Posterior cingulate gyrus (tissue), 11 donors: ENCODE data around the gene CFAP54.

Experiments
- DNase-seq, 10 donors: peaks; one replicate each; pipeline versions ENCODE4 v3.0.0 to v3.0.0-alpha.2; 2020 to 2021; ENCODE audit warnings: mixed read lengths in 3 of 10
- intact Hi-C: fragments of 100-400 bp; cut with DNase I; formaldehyde crosslinking; loops from one replicate; pipeline ENCODE4 v1.15.1; 2023

CFAP54 gene

DNA sequence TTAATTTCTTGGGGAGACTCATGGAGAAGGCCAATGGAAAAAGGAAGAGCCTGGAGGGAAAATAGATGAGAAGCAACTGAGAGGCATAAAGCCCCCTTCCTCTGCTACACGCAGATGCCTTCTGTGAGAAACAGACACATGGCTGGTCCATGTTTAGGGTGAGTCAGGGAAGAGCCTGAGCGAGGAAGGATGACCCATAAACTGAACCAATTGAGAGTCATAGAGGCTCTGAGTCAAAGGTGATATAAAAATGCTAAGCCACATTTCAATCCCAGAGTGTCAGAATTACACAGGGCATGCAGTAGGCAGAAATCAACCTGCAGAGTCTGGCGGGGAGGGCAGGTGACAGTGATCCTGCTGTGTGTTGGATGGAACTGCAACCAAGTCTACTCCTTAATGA is 387.6 kb downstream of the CFAP54 start:
- intact Hi-C loops: no loop called here
- DNase-seq: no peak

- DNase-seq: no peak
- intact Hi-C loops: no loop called here
Measured at GRCh38 chr12:96878704-96879103, 389.3 kb downstream of the CFAP54 start.

DNA sequence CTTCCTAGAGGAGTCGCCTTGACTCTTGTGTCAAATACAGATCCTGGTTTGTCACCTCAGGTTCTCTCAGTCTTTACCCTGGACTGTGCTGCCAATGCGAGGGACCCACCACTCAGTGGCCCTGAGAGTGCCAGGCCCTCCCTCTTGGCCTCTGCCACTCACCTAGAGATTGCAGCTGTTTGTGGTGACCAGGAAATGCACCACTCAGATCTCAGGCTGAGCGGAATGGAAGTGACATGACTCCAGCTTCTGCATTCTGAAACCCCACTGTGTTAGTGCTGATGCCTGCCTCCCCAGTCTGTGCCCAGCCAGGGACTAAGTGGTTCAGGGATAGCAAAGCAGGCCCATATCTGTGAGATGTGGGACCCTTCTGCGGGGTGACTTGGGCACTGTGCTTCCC is 389.9 kb downstream of the CFAP54 start:
- intact Hi-C loops: no loop called here
- DNase-seq: peak in 1 of 10 donors; percentile 32

GRCh38 chr12:96880220-96880619 is 390.8 kb downstream of the CFAP54 start:
- DNase-seq: no peak

DNA sequence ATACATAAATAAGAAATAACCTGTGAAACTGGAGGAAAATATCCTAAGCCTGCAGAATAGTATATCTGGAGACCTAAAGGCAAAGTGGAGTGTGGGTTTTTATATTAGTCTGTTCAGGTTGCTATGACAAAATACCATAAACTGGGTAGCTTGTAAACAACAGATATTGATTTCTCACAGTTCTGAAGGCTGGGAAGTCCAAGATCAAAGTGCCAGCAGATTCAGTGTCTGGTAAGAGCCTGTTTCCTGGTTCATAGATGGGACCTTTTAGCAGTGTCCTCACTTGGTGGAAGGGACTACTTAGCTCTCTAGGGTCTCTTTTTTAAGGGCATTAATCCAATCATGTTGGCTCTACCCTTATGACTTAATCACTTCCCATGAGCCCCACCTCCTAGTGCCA is 392.2 kb downstream of the CFAP54 start:
- no peak for DNase-seq
- intact Hi-C loops: no loop called here

More at GRCh38 chr12:96880220-96880619, 390.8 kb downstream of the CFAP54 start:
- intact Hi-C loops: no loop called here

DNA sequence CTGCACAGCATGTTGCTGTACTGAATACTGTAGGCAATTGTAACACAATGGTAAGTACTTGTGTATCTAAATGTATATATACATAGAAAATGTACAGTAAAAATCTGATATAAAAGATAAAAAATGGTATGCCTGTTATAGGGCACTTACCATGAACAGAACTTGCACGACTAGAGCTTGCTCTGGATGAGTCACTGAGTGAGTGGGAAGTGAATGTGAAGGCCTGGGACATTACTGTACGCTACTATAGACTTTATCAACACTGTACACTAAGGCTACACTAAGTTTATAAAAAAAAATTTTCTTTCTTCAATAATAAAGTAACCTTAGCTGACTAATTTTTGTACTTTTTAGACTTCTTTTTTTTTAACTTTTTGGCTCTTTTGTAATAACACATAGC is 393.5 kb downstream of the CFAP54 start:
- intact Hi-C loops: no loop called here
- no peak for DNase-seq

- no peak for DNase-seq
- intact Hi-C loops: no loop called here
Measured at GRCh38 chr12:96883571-96883970, 394.2 kb downstream of the CFAP54 start.

DNA sequence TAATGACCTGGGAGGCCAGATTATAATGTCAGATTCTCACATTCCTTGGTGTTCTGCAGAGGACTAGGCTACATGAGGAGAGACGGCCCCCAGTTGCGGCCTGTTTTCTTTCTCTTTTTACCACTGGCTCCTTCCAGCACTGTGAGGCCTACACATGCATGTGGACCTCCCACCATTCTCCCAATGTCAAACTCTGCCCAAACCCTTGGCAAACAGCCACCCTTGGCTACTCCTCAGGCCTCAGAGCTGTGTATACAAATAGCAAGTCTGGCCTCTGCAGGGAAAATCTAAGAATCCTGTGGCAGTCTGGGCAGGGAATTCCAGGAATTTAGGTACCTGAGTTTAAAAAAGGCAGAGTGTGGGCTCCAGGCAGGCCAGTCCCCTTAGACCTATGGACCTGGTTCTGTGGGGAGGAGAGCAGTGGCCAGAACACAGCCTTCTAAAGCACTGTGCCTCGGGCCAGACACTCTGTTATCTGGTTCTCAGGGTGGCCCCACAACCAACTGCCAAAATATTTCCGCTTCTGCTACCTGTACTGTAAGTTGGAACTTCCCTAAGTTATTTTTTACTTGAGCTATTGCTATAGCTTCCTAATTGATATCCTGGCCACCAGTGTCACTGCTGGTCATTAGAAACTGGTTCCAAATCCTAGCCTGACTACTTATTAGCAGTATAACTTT is 397.8 kb downstream of the CFAP54 start:
- intact Hi-C loops: no loop called here
- DNase-seq: peak in 7 of 10 donors; percentile 7 to 72 (median 38)

GRCh38 chr12:96889273-96889933 is 400.0 kb downstream of the CFAP54 start:
- DNase-seq: no peak
- intact Hi-C loops: no loop called here

GRCh38 chr12:96890331-96890730 is 401.0 kb downstream of the CFAP54 start:
- DNase-seq: no peak
- intact Hi-C loops: no loop called here

- DNase-seq: no peak
- intact Hi-C loops: no loop called here
Measured at GRCh38 chr12:96892104-96892503, 402.7 kb downstream of the CFAP54 start.

DNA sequence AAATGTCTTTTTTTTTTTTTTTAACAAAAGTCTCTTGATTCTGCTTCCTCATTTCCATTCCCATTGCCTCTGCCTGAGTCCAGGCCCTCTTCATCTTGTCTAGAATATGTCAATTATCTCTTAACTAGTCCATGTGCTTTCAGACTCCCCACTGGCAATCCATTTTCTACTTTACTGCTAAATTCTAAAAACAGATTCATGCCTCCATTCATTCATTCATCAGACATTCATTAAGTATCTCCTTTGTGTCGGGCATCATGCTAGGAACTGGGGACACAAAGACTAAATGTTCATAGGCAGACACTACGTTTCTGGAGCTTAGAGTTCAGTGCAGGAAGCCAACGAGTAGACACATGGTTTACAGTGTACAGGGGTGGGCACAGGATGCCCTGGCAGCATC is 408.0 kb downstream of the CFAP54 start:
- DNase-seq: no peak
- intact Hi-C loops: no loop called here

- no peak for DNase-seq
- intact Hi-C loops: no loop called here
Measured at GRCh38 chr12:96901175-96901574, 411.8 kb downstream of the CFAP54 start.

DNA sequence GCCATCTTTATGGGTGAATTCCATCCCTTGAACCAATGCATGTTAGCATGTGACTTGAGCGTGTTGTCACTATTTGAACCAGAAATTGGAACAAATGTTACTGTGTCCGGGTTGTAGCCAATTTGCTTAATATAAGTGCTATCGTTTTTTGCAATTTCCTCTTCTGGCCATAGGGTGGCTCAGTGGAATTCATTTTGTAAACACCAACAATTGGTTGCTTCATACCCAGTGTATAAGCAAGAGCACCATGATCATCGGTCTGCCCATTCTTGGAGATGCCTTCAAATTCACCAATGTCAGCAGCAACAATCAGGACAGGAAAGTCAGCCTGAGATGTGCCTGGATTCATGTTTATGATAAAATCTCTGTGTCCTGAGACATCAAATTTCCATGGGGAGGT is 412.7 kb downstream of the CFAP54 start:
- intact Hi-C loops: no loop called here
- no peak for DNase-seq

DNA sequence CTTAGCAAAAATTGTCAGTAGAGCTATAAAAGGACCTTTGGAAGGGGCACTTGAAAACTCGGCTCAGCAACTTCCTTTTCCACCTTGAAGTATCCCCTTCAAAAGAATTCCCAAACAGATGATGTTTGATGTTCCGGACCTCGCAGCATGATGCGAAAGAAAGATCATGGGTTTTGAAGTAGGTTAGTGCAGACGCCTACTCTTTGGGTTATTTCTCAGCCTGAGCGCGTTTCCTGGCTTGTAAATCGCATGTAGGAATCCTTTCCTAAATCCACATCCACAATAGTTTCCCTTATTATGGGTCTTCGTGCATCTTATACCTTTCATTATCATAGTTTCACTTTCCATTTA is 417.1 kb downstream of the CFAP54 start:
- intact Hi-C loops: no loop called here
- no peak for DNase-seq

- intact Hi-C loops: no loop called here
- DNase-seq: peak; percentile 64 to 97 (median 78)
Measured at GRCh38 chr12:96906849-96907670, 417.7 kb downstream of the CFAP54 start, which contains the start of gene NEDD1. NEDD1 (plus strand) TSS chr12:96907257; CDS start chr12:96909760, 2,503 bp downstream.

DNA sequence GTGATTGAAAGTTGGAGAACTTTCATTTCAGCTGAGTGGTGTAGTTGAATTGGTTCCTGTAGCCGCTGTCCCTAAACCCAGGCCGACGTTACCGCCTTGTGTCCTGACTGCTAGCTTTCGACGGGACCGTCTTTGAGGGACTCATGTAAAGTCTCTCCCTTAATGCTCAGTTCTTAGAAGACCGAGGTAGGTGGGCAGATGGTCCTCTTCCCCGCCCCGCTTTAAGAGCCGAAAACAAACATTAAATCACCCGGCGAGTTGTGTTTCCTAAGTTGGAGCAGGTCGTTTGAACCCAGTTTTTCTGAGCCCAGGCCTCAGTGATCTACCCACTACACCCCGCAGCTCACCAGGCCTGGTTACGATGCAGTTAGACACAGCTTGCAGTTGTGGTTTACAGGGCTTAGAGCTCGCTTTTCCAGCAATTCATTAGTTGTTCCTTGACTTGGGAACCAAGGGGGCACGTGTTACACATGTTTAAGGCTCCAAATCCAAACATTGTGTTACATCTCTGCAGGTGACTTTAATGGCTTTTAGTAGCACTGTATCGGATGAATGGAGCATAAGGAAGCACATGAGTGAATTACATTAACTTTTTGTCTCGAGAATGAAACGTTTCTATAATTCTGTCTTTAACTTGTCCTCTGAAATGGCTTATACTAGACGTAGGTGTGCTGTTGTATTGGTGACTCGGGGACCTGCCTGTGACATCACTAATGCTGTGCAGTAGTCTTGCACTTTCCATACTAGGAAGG is 418.5 kb downstream of the CFAP54 start:
- intact Hi-C loops: no loop called here
- DNase-seq: no peak

GRCh38 chr12:96908423-96908675 is 419.0 kb downstream of the CFAP54 start:
- intact Hi-C loops: no loop called here
- no peak for DNase-seq

- no peak for DNase-seq
- intact Hi-C loops: no loop called here
Measured at GRCh38 chr12:96912261-96912660, 422.9 kb downstream of the CFAP54 start.

DNA sequence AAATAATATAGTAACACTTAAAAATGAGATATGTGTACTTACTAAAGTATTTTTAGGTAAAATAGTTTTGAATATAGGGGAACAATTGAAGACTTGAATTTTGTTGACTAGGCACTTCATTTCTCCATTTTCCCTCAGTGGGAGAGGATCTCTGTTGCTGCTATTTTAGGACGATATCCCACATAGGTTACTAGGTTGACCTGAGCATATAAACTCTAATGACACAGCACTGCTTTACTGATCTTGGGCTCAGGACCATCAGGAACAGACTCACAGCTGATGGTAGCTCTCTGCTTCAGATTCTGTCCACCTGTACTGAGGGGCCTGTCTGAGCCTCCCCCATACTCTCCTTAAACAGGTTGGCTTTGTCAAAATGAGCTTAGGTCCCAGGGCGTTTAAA is 423.6 kb downstream of the CFAP54 start:
- no peak for DNase-seq
- intact Hi-C loops: no loop called here
